ENCODE measurements around the gene CCDC61. TPM values are rescaled to one million over a fixed set of nuclear protein-coding genes. Genes with fewer than 3 reads are reported as not detected.

The CCDC61 gene
- total and polyA plus RNA-seq, 2 of the 8 experiments (the other 6 are each of a cell fraction or from before 2014, with no cell fraction given) = 7.8 to 17.4 TPM

- no peak for TF ChIP-seq CHD7 (IDR thresholded peaks at IDR 0.05; ENCODE audit: insufficient replicate concordance, low read length)
- no peak for TF ChIP-seq TCF12 (IDR thresholded peaks at IDR 0.05; ENCODE audit: low read depth, low read length)
- TF ChIP-seq EGR1 (IDR thresholded peaks at IDR 0.05; ENCODE audit: borderline replicate concordance, low read depth, low read length) = no peak
- TF ChIP-seq SIX5 (IDR thresholded peaks at IDR 0.05; ENCODE audit: low read depth, low read length) = no peak
- no peak for TF ChIP-seq TAF7 (optimal IDR thresholded peaks at IDR 0.05; ENCODE audit: borderline replicate concordance, low read depth, low read length)
- TF ChIP-seq ASH2L (IDR thresholded peaks at IDR 0.05; ENCODE audit: low read length) = no peak
- TF ChIP-seq MAX (IDR thresholded peaks at IDR 0.05) = no peak
- peak in 1 of 2 experiments; percentile 46; a peak in 1 of 4 replicates for TF ChIP-seq SIN3A (conservative IDR thresholded peaks at IDR 0.05 in 1 of 2, IDR thresholded peaks at IDR 0.05 in 1 of 2; ENCODE audit: low read depth in 1 of 2, low read length in 2 of 2)
- TF ChIP-seq CBX5 (IDR thresholded peaks at IDR 0.05; ENCODE audit: low read depth, low read length) = no peak
- TF ChIP-seq SUZ12 (IDR thresholded peaks at IDR 0.05; ENCODE audit: low read length) = peak; percentile 63
These were observed 20.6 kb downstream of the CCDC61 start (continued) for GRCh38 chr19:46015687-46016425.

Measured in H1 (cell line).